Transverse colon (tissue), 4 donors: Measurements from ENCODE around the gene SLC29A1. TPM values are rescaled to one million over a fixed set of nuclear protein-coding genes. Genes with fewer than 3 reads are reported as not detected.

ENCODE experiments used
- DNase-seq: peaks from one replicate; pipeline ENCODE4 v3.0.0-alpha.2; 2019
- H3K27ac ChIP-seq, 4 donors: fragments of 200-600 bp; sonication (generic); 2 replicates each; pipeline ENCODE4 v1.5.1; 2016 to 2018; ENCODE audit warnings: inconsistent platforms in 4 of 4
- H3K27me3 ChIP-seq: fragments of 200-600 bp; sonication (generic); 2 replicates; pipeline ENCODE4 v1.5.1; 2017; ENCODE audit warnings: inconsistent platforms
- H3K36me3 ChIP-seq, 4 donors: fragments of 200-600 bp; sonication (generic); 2 replicates each; pipeline ENCODE4 v1.5.1; 2017 to 2019; ENCODE audit warnings: inconsistent platforms in 4 of 4
- H3K4me1 ChIP-seq, 4 donors: fragments of 200-600 bp; sonication (generic); 2 replicates each; pipeline ENCODE4 v1.5.1; 2017 to 2020; ENCODE audit warnings: inconsistent platforms in 4 of 4
- H3K4me3 ChIP-seq, 4 donors: fragments of 200-600 bp; sonication (generic); 1 replicate in 1 of 4; 2 replicates in 3 of 4; pipeline versions ENCODE4 v1.5.1 to v1.6.1; 2017 to 2019; ENCODE audit warnings: inconsistent platforms in 4 of 4
- H3K9me3 ChIP-seq, 2 donors: fragments of 200-600 bp; sonication (generic); 2 replicates each; pipeline ENCODE4 v1.5.1; 2017 to 2019; ENCODE audit warnings: inconsistent platforms in 2 of 2
- EP300 ChIP-seq: sonication (generic); formaldehyde crosslinking; IDR thresholded peaks from one replicate; pipeline ENCODE4 v1.6.1; 2017; ENCODE audit warnings: antibody characterized with exemption, low read depth
- POLR2A ChIP-seq: fragments of 450-650 bp; IDR thresholded peaks from one replicate; pipeline ENCODE4 v1.6.1; 2016; ENCODE audit warnings: antibody characterized with exemption, mild to moderate bottlenecking, moderate library complexity
- POLR2AphosphoS5 ChIP-seq, 3 donors: sonication (generic); formaldehyde crosslinking; IDR thresholded peaks; one replicate each; pipeline ENCODE4 v1.6.1; 2016; ENCODE audit warnings: antibody characterized with exemption in 3 of 3
- WGBS, 2 donors: methylation state at CpG; one replicate each; pipeline ENCODE4 v1.1.5; 2018; ENCODE audit warnings: low coverage in 1 of 2; 5-methylcytosine and 5-hydroxymethylcytosine counted together
- in situ Hi-C, 4 donors: fragments of 200-750 bp; cut with MboI; loops; one replicate each; pipeline versions ENCODE4 v1.15.0 to v1.15.1; 2017; ENCODE audit warnings: low sequenced_read_pairs in 3 of 4, low pct_ligation_motif_present in 1 of 4, low pct_unique_long_range_greater_than_20kb in 1 of 4
- intact Hi-C: fragments of 100-400 bp; cut with DNase I; formaldehyde crosslinking; loops from one replicate; pipeline ENCODE4 v1.15.1; 2023; ENCODE audit warnings: low total_unique reads
- total RNA-seq, 4 donors: library from RNA; depleted of rRNA; stranded (reverse); fragments of >200 nt; gene quantifications; one replicate each; pipeline ENCODE4 v1.1.0, GENCODE V29; 2016
- TF ChIP-seq, protein P1 (sequence below), 5 experiments: fragments of 200-600 bp in 3 of 5; fragments of 450-650 bp in 2 of 5; sonication (generic) in 3 of 5; IDR thresholded peaks; 1 replicate in 2 of 5; 2 replicates in 3 of 5; pipeline ENCODE4 v1.5.1; 2016 to 2017; ENCODE audit warnings: antibody characterized with exemption in 5 of 5, inconsistent platforms in 3 of 5, mild to moderate bottlenecking in 2 of 5, moderate library complexity in 1 of 5

Gene SLC29A1
- total RNA-seq, 4 donors from 2014 or later, result 25.1 to 45.2 (median 35.6) TPM

DNA sequence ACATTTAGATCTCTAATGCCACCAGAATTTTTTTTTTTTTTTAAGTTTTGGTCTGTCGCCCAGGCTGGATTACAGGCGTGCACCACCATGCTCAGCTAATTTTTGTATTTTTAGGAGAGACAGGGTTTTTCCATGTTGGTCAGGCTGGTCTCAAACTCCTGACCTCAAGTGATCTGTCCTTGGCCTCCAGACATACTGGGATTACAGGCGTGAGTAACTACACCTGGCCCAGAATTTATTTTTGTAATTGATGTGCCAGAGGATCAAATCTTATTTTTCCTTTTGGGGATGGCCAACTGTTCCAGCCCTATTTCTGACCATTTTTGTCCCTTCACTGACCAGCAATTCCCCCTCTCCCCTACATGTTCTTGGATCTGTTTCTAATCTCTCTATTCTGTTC is 24.7 kb upstream of the SLC29A1 start:
- Histone ChIP-seq H3K27me3 (no peaks in the 10 kb centered on the region), H3K4me1 (peaks cover 0 to 16% (median 10%) of the 10 kb centered on the region in 4 donors), H3K36me3 (no peaks in the 10 kb centered on the region), H3K4me3 (no peak overlapping the region), H3K9me3 (no peaks in the 10 kb centered on the region), H3K27ac (no peak overlapping the region)
- TF ChIP-seq, protein P1, sequence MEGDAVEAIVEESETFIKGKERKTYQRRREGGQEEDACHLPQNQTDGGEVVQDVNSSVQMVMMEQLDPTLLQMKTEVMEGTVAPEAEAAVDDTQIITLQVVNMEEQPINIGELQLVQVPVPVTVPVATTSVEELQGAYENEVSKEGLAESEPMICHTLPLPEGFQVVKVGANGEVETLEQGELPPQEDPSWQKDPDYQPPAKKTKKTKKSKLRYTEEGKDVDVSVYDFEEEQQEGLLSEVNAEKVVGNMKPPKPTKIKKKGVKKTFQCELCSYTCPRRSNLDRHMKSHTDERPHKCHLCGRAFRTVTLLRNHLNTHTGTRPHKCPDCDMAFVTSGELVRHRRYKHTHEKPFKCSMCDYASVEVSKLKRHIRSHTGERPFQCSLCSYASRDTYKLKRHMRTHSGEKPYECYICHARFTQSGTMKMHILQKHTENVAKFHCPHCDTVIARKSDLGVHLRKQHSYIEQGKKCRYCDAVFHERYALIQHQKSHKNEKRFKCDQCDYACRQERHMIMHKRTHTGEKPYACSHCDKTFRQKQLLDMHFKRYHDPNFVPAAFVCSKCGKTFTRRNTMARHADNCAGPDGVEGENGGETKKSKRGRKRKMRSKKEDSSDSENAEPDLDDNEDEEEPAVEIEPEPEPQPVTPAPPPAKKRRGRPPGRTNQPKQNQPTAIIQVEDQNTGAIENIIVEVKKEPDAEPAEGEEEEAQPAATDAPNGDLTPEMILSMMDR (IDR thresholded peaks at IDR 0.05), result no peak
- no peak for TF ChIP-seq EP300
- no peak for TF ChIP-seq POLR2A
- no peak for TF ChIP-seq POLR2AphosphoS5 (IDR thresholded peaks at IDR 0.05)
- intact Hi-C loops, result no loop called here
- no peak for DNase-seq
- in situ Hi-C loops, result no loop called here
- 68 to 80% methylated on average over 1 to 3 of the region's 3 CpGs for WGBS, 2 donors

DNA sequence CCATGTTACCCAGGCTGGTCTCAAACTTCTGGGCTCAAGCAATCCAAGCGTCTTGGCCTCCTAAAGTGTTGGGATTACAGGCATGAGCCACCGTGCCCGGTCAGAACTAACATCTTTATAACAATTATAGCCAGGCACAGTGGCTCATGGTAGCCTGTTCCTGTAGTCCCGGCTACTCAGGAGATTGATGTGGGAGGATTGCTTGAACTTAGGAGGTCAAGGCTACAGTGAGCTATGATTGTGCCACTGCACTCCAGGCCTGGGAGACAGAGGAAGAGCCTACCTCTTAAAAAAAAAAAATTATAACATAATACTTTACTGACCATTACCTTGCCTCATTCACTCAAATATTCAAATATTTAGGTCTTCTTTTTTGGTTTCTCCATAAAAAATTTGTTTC is 23.5 kb upstream of the SLC29A1 start:
- TF ChIP-seq, protein P1 (IDR thresholded peaks at IDR 0.05), result no peak
- TF ChIP-seq EP300 (no peak), POLR2AphosphoS5 (IDR thresholded peaks at IDR 0.05) (no peak)
- 99% methylated on average over 4 of the region's 4 CpGs; no CpG with 5 or more reads in 1 of the 2 donors for WGBS, 2 donors
- Histone ChIP-seq H3K36me3 (no peaks in the 10 kb centered on the region), H3K4me3 (no peak overlapping the region), H3K27me3 (no peaks in the 10 kb centered on the region), H3K9me3 (no peaks in the 10 kb centered on the region), H3K4me1 (peaks cover 0 to 22% (median 14%) of the 10 kb centered on the region in 4 donors), H3K27ac (no peak overlapping the region)
- intact Hi-C loops (no loop called here), in situ Hi-C loops (no loop called here)
- no peak for DNase-seq

DNA sequence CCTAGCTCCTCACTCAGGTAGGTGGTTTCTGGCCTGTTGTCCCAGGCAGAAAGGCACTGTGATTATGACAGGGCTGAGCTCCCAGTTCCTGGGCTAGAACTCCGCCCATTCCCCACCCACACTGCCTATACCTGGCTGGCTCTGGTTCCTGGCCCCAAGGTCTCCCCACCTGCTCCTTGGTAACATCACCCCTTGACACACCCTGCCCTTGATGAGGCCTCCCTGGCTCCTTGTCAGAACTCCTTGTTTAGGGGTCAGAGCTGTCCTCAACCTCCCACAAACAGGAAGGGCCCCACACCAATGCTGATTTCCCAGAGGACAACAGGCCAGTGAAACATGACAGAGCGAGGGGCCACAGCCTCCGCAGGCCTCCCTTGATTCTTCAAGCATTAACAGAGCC is 22.2 kb upstream of the SLC29A1 start:
- peak overlapping the region in 1 of 4 donors; percentile 11 for H3K27ac ChIP-seq
- H3K9me3 ChIP-seq, result no peaks in the 10 kb centered on the region
- TF ChIP-seq POLR2AphosphoS5 (IDR thresholded peaks at IDR 0.05), result no peak
- no peak for TF ChIP-seq POLR2A
- TF ChIP-seq, protein P1 (IDR thresholded peaks at IDR 0.05), result no peak
- TF ChIP-seq EP300, result no peak
- WGBS, 2 donors, result 79% methylated on average over 3 of the region's 3 CpGs; no CpG with 5 or more reads in 1 of the 2 donors
- H3K27me3 ChIP-seq, result no peaks in the 10 kb centered on the region
- DNase-seq, result peak; percentile 72
- in situ Hi-C loops, result no loop called here
- no peaks in the 10 kb centered on the region for H3K36me3 ChIP-seq
- no peak overlapping the region for H3K4me3 ChIP-seq
- H3K4me1 ChIP-seq, result peaks cover 0 to 22% (median 14%) of the 10 kb centered on the region in 4 donors
- intact Hi-C loops, result no loop called here

DNA sequence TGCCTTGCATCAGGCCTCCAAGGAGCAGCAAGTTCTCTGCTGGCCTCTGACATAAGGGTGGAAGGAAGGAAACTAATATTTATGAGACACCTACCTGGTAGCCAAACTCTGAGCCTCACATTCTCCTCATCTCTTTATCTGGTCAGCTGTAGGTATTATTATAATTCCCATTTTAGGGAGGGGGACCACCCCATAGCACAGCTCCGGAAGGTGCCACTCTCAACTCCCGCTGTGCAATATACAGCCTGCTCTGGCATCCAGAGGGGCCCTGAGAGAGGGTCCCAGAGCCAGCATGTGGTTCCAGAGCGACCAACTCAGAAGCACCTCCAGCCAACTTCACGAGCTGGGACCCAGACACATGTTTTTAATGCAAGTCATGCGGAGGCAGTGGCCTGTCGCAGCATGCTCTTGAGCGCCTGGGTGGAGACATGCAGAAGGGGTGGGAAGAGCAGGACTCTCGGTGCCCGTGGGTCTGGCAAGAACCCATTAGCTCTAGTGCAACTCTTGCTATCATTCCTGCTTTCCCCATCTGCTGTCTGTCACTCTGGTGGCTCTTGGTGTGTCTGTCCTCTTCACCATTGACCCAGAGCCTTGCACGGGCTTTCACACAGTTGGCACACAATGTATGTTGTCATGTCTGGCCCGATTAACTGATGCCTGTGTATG is 21.6 kb upstream of the SLC29A1 start:
- Histone ChIP-seq H3K4me1 (peaks cover 0 to 22% (median 14%) of the 10 kb centered on the region in 4 donors), H3K9me3 (no peaks in the 10 kb centered on the region), H3K36me3 (no peaks in the 10 kb centered on the region), H3K4me3 (no peak overlapping the region), H3K27ac (peak overlapping the region in 1 of 4 donors; percentile 11), H3K27me3 (no peaks in the 10 kb centered on the region)
- in situ Hi-C loops (no loop called here), intact Hi-C loops (no loop called here)
- no peak for DNase-seq
- TF ChIP-seq, protein P1 (IDR thresholded peaks at IDR 0.05), result no peak
- no peak for TF ChIP-seq POLR2A
- TF ChIP-seq EP300, result no peak
- TF ChIP-seq POLR2AphosphoS5 (IDR thresholded peaks at IDR 0.05), result no peak
- 84 to 89% methylated on average over 4 to 11 of the region's 11 CpGs for WGBS, 2 donors
